PFSK-1 (cell line): ENCODE results near the gene CSAG3. TPM values are rescaled to one million over a fixed set of nuclear protein-coding genes. Genes with fewer than 3 reads are reported as not detected.
"Not testable (repeated sequence)": the region's sequence is repeated elsewhere in the genome, so short reads cannot be mapped to it uniquely, and the experiment has no call there.

Experiments used
- FOXP2 ChIP-seq: optimal IDR thresholded peaks from 2 replicates; pipeline ENCODE3; 2011; ENCODE audit warnings: borderline replicate concordance, control low read depth, inconsistent platforms; ENCODE audit not compliant: insufficient read depth; ENCODE audit errors: extremely low read length, extremely low read depth
- POLR2AphosphoS5 ChIP-seq: IDR thresholded peaks from 2 replicates; pipeline ENCODE4 v1.6.1; 2012; ENCODE audit warnings: low read depth, mild to moderate bottlenecking, control low read depth, low read length, moderate library complexity
- SIN3A ChIP-seq: IDR thresholded peaks from 2 replicates; pipeline ENCODE4 v1.6.1; 2012; ENCODE audit warnings: mild to moderate bottlenecking, low read length, moderate library complexity, borderline replicate concordance; ENCODE audit not compliant: insufficient read depth
- TAF1 ChIP-seq: IDR thresholded peaks from 2 replicates; pipeline ENCODE4 v1.6.1; 2012; ENCODE audit warnings: low read length, control low read depth, borderline replicate concordance; ENCODE audit not compliant: insufficient read depth
- polyA plus RNA-seq: library from polyadenylated mRNA; unstranded; fragments of >200 nt; gene quantifications from one replicate; pipeline ENCODE4 v1.2.1, GENCODE V29; 2012; ENCODE audit warnings: low read depth, missing spikeins; ENCODE audit not compliant: insufficient read length
- TF ChIP-seq, protein P1 (sequence below), 2 experiments: IDR thresholded peaks; 2 replicates each; pipeline versions ENCODE4 v1.6.1 to v1.8.0; 2011 to 2012; ENCODE audit warnings: low read depth in 2 of 2, low read length in 2 of 2, control low read depth in 1 of 2, inconsistent platforms in 1 of 2, mild to moderate bottlenecking in 1 of 2, moderate library complexity in 1 of 2; ENCODE audit not compliant: insufficient read depth in 1 of 2

The CSAG3 gene
- not detected for polyA plus RNA-seq

DNA sequence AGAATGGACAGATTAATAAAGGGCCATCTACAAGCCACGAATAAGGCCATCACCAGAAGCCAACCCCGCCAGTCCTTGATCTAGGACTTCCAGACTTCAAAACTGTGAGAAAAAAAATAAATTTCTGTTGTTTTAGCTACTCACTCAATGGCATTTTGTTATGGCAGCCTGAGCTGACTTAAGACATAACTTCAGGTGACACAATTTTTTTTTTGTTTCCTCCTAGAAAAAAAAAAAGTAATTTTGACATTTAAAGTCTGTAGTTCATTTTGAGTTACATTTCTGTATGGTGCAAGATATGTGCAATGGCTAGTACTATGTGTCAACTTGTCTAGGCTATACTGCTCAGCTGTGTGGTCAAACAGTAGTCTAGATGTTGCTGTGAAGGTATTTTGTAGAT lies at the start of gene CSAG3:
Gene CSAG3, plus strand, starts transcription at position 301 of the 400 bp plus-strand sequence.
- TF ChIP-seq, protein P1, sequence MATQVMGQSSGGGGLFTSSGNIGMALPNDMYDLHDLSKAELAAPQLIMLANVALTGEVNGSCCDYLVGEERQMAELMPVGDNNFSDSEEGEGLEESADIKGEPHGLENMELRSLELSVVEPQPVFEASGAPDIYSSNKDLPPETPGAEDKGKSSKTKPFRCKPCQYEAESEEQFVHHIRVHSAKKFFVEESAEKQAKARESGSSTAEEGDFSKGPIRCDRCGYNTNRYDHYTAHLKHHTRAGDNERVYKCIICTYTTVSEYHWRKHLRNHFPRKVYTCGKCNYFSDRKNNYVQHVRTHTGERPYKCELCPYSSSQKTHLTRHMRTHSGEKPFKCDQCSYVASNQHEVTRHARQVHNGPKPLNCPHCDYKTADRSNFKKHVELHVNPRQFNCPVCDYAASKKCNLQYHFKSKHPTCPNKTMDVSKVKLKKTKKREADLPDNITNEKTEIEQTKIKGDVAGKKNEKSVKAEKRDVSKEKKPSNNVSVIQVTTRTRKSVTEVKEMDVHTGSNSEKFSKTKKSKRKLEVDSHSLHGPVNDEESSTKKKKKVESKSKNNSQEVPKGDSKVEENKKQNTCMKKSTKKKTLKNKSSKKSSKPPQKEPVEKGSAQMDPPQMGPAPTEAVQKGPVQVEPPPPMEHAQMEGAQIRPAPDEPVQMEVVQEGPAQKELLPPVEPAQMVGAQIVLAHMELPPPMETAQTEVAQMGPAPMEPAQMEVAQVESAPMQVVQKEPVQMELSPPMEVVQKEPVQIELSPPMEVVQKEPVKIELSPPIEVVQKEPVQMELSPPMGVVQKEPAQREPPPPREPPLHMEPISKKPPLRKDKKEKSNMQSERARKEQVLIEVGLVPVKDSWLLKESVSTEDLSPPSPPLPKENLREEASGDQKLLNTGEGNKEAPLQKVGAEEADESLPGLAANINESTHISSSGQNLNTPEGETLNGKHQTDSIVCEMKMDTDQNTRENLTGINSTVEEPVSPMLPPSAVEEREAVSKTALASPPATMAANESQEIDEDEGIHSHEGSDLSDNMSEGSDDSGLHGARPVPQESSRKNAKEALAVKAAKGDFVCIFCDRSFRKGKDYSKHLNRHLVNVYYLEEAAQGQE (IDR thresholded peaks at IDR 0.05; ENCODE audit: insufficient read depth in 1 of 2, low read depth in 2 of 2, low read length in 2 of 2), result not testable (repeated sequence)
- not testable (repeated sequence) for TF ChIP-seq TAF1, POLR2AphosphoS5

DNA sequence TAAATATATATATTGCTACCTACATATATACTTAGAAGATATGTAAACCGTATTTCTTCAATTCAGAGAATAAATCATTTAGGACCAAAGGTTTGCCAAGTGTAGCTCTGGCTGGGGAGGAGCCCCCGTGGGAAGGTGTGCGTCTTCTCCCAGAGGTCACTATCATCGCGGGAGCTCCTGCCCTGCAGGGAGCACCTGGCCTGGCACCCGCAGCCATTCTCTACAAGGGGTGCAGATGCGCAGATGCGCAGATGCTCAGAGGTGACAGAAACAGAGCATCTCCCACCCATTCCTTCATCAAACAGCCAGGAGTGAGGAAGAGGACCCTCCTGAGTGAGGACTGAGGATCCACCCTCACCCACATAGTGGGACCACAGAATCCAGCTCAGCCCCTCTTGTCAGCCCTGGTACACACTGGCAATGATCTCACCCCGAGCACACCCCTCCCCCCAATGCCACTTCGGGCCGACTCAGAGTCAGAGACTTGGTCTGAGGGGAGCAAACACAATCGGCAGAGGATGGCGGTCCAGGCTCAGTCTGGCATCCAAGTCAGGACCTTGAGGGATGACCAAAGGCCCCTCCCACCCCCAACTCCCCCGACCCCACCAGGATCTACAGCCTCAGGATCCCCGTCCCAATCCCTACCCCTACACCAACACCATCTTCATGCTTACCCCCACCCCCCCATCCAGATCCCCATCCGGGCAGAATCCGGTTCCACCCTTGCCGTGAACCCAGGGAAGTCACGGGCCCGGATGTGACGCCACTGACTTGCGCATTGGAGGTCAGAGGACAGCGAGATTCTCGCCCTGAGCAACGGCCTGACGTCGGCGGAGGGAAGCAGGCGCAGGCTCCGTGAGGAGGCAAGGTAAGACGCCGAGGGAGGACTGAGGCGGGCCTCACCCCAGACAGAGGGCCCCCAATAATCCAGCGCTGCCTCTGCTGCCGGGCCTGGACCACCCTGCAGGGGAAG lies 44.9 kb upstream of the CSAG3 start, which contains the start of gene MAGEA2B:
Gene MAGEA2B, plus strand, starts transcription at position 814 of the 973 bp plus-strand sequence. CDS start 2,479 bp downstream, outside the sequence.
- TF ChIP-seq, protein P1 (IDR thresholded peaks at IDR 0.05; ENCODE audit: insufficient read depth in 1 of 2, low read depth in 2 of 2, low read length in 2 of 2), result not testable (repeated sequence)
- TF ChIP-seq TAF1, POLR2AphosphoS5: not testable (repeated sequence)

DNA sequence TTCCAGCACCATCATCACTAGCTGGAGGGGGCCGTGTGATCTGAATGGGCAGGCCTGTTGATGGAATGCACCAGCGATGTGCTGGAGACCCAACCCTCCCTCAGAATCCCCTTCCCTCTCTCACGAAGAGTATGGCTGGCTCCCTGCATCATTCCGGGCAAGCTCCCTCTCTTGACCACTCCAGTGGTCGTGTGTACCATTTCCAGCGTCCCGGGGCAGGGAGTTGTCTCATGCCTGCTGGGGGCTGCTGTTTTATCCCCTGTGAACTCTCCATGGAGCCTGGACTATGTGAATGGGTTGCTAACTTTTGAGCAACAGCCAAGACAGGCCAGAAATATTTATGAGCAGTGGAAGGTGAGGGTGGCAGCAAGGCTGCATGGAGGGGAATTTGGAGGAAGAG lies 33.6 kb upstream of the CSAG3 start:
- no peak for TF ChIP-seq POLR2AphosphoS5
- TF ChIP-seq, protein P1 (IDR thresholded peaks at IDR 0.05; ENCODE audit: insufficient read depth in 1 of 2, low read depth in 2 of 2, low read length in 2 of 2), result no peak
- TF ChIP-seq TAF1, result no peak
- no peak for TF ChIP-seq FOXP2
- TF ChIP-seq SIN3A, result no peak

DNA sequence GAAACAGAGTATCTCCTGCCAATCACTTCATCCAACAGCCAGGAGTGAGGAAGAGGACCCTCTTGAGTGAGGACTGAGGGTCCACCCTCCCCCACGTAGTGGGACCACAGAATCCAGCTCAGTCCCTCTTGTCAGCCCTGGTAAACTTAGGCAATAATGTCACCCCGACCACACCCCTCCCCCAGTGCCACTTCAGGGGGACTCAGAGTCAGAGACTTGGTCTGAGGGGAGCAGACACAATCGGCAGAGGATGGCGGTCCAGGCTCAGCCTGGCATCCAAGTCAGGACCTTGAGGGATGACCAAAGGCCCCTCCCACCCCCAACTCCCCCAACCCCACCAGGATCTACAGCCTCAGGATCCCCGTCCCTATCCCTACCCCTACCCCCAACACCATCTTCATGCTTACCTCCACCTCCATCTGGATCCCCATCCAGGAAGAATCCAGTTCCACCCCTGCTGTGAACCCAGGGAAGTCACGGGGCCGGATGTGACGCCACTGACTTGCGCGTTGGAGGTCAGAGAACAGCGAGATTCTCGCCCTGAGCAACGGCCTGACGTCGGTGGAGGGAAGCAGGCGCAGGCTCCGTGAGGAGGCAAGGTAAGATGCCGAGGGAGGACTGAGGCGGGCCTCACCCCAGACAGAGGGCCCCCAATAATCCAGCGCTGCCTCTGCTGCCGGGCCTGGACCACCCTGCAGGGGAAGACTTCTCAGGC lies 25.6 kb upstream of the CSAG3 start, which contains the start of the genes CSAG1 and MAGEA12:
Gene CSAG1, minus strand, starts transcription at position 461 of the 715 bp plus-strand sequence. CDS start 1,261 bp downstream, outside the sequence.
Gene MAGEA12, plus strand, starts transcription at position 497 of the 715 bp plus-strand sequence. CDS start 2,405 bp downstream, outside the sequence.
- TF ChIP-seq FOXP2 (no peak), POLR2AphosphoS5 (no peak), TAF1 (no peak), SIN3A (no peak)
- TF ChIP-seq, protein P1 (IDR thresholded peaks at IDR 0.05; ENCODE audit: insufficient read depth in 1 of 2, low read depth in 2 of 2, low read length in 2 of 2), result no peak
